GM10248 (cell line): Measurements from ENCODE around the gene TMEM273.

Source experiments
- CTCF ChIA-PET: fragments of 300-600 bp; sonication (Branson Sonifier 250); formaldehyde crosslinking; extraction: SDS; loops from one replicate; lab custom pipeline; 2021; ENCODE audit warnings: antibody characterized with exemption; lab: Yijun Ruan, JAX
- POLR2A ChIA-PET: fragments of 350-650 bp; sonication (Branson Sonifier 250); formaldehyde crosslinking; extraction: SDS; loops from one replicate; lab custom pipeline; 2020; ENCODE audit warnings: antibody characterized with exemption; lab: Yijun Ruan, JAX
- DNase-seq: peaks from one replicate; pipeline ENCODE4 v3.0.0; 2012; ENCODE audit errors: extremely low spot score
- CTCF ChIP-seq: IDR thresholded peaks from 2 replicates; pipeline ENCODE4 v1.5.1; 2012; ENCODE audit warnings: mild to moderate bottlenecking, low read depth; ENCODE audit errors: extremely low read depth, missing control alignments, control extremely low read depth

The TMEM273 gene

GRCh38 chr10:49119746-49120145 is 68.4 kb downstream of the TMEM273 start:
- TF ChIP-seq CTCF = no peak
- CTCF ChIA-PET = no interaction called here

GRCh38 chr10:49118430-49119074 is 69.6 kb downstream of the TMEM273 start:
- ChIA-PET POLR2A (no interaction called here), CTCF (interaction anchor here (1.2 kb wide), 1 partner anchor 23 kb away, joined by 3 read pairs; no protein-coding TSS in a partner anchor)
- no peak for DNase-seq
- no peak for TF ChIP-seq CTCF

More at GRCh38 chr10:49119746-49120145, 68.4 kb downstream of the TMEM273 start:
- DNase-seq = no peak
- POLR2A ChIA-PET = no interaction called here

- no peak for DNase-seq
- ChIA-PET POLR2A (no interaction called here), CTCF (interaction anchor here (0.9 to 1.2 kb wide), 2 partner anchors 24 to 155 kb away, joined by 3 read pairs; no protein-coding TSS in a partner anchor)
- TF ChIP-seq CTCF = no peak
These were observed 70.7 kb downstream of the TMEM273 start for GRCh38 chr10:49117376-49118070.

- CTCF ChIA-PET = interaction anchor here (0.9 kb wide), 1 partner anchor 156 kb away, joined by 3 read pairs; no protein-coding TSS in a partner anchor
- TF ChIP-seq CTCF = no peak
- DNase-seq = no peak
- POLR2A ChIA-PET = no interaction called here
These were observed 71.4 kb downstream of the TMEM273 start for GRCh38 chr10:49116509-49117375.

- ChIA-PET POLR2A (no interaction called here), CTCF (no interaction called here)
- TF ChIP-seq CTCF = no peak
- no peak for DNase-seq
These were observed 72.2 kb downstream of the TMEM273 start for GRCh38 chr10:49115796-49116508.
